ENCODE measurements around the gene RASD1.
A peak's percentile ranks its signal among the peaks of the same experiment; 100 is the strongest.

The RASD1 gene

DNA sequence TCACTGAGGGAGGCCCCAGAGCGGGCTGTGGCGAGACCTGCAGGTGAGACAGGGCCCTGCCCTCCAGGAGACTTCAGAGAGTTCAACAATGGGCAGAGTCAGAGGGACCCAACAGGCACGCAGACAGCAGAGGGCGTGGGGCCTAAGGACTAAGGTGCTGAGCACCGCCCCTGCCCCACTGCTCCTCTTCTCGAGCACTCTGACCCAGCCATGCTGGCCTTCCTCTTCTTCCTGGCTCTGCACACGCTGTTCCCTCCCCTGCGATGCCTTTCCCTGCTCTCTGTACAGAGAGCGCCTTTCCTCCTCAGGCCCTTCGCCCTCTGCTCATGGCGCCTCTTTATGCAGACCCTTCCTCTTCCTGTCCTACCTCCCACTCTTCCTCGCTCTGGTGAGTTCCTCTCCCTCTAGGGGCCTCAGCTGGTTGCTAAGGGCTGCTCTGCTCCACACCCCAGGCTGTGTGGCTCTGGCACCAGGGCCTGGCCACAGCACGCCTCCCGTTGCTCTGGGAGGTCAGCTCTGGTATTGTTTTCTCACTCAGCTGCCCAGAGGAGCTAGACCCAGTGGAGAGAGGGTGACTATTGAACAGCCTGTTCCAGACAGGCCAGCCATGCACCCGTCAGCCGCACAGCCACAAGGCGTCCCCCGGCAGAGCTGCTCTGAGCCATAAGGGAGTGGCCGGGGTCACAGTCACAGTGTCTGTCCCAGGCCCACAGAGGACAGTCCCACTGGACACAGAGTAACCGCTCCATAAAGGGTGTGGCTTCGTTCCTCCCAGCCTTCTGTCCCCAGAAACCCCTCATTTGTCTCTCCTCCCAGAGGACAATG, 13.6 kb upstream of the RASD1 start:
- no peak for DNase-seq

GRCh38 chr17:17508646-17509591, 12.7 kb upstream of the RASD1 start:
- DNase-seq = no peak

DNA sequence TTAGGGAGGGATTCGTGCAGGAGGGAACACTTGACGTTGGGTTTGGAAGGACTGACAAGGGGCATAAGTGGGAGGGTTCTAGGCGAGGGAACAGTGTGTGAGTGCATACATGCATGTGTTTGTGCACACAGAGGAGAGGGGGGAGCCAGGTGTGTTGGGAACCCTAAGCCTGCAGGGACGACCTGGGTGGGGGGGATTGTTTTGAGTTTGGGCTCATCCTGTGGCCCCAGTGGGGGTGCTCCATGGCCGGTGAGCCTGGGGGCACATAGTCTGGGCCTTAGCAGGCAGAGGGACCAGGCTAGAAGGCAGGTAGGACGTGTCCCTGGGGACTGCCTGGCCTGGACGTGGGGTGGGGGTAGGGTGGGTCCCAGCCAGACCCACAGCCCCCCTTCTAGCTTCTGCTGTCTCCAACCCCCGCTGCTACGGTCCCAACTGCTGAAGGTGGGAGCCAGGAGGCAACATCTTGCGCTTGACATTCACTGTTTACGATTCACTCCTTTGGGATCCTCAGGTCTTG, 11.9 kb upstream of the RASD1 start:
- no peak for DNase-seq

GRCh38 chr17:17507465-17508011, 11.3 kb upstream of the RASD1 start:
- DNase-seq = no peak

GRCh38 chr17:17506893-17507464, 10.8 kb upstream of the RASD1 start:
- DNase-seq = peak; percentile 37

GRCh38 chr17:17506181-17506741, 10.1 kb upstream of the RASD1 start:
- no peak for DNase-seq

GRCh38 chr17:17505610-17506171, 9.5 kb upstream of the RASD1 start:
- no peak for DNase-seq

DNA sequence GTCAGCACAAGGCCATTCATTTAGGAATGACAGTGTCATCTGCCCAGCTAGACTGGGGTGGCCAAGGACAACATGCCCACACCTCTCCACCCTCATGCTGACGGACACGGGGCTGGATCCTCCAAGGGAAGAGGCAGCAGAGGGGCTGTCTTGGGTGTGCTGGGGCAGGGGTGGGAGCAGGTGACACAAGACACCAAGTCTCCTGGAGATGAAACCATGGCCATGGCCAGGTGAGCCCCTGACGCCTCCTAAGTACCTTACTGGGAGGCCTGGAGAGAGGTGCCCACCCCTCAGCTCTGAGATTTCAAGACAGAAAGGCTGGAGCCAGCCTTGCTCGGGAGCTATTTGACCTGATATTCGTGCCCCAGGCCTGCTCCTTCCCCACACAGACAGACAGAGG, 9.0 kb upstream of the RASD1 start:
- no peak for DNase-seq

- no peak for DNase-seq
These were observed 8.3 kb upstream of the RASD1 start for GRCh38 chr17:17504341-17505140.

DNA sequence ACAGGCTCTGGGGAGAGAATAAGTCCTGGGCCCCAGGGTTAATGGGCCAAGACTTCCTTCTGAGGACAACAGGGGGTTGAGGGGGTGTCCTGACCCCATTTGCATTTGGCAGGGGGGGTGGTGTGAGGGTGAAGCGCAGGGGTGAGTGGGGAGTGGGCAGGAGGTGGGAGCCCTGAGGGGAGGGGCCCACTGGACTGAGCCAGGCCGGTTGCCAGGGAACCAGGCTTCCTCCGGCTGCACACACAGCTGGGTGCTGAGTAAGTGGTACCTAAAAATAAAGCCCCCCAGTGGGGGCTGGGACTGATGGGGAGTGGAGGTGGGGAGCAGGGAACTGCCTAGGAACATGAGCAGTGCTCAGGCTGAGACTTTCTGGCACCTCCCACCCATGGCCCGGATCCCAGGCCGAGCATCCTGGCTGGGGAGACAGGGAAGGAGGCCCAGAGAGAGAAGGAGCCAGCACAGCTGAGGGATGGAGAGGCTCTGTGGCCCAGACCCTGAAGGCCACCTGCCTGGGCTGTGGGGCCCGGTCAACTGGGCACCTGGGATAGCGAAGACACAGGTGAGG, 7.5 kb upstream of the RASD1 start:
- peak; percentile 19 for DNase-seq

- no peak for DNase-seq
These were observed 6.8 kb upstream of the RASD1 start for GRCh38 chr17:17502741-17503565.

- no peak for DNase-seq
These were observed 4.9 kb upstream of the RASD1 start for GRCh38 chr17:17500999-17501605.

DNA sequence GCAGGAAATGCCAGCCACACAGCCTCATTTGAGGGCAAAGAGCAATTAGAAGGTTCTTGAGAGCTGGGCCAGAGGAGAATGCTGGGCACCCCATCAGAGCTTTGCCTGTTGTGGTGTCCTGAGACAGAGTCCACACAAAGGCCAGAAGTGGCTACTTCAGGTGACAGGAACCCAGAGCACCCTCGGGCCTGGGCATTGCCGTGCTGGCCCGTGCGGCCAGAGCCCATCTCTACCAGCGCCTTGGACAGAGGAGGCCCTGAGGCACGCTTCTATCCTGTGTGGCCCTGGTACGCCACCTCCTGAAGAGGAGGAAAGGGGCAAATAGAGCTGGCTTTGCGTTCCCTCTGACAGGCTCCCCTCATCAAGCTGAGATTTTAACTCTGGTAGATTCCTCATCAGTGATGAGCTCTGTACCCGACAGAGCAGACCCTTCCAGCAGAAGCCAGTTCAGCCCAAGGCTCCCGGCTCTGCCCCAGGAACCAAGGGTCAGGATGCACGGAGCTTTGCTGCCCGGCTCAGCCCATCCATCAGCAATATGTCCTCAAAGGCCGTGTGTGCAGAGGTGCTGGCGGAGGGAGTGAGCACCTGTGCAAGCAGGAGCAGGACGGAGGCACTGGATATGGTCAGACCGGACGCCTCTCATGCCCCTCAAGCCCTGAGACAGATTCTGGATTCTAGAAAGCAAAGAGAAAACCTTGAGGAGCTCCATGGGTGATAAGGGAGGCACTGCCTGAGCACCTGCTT, 3.4 kb upstream of the RASD1 start:
- DNase-seq = no peak

DNA sequence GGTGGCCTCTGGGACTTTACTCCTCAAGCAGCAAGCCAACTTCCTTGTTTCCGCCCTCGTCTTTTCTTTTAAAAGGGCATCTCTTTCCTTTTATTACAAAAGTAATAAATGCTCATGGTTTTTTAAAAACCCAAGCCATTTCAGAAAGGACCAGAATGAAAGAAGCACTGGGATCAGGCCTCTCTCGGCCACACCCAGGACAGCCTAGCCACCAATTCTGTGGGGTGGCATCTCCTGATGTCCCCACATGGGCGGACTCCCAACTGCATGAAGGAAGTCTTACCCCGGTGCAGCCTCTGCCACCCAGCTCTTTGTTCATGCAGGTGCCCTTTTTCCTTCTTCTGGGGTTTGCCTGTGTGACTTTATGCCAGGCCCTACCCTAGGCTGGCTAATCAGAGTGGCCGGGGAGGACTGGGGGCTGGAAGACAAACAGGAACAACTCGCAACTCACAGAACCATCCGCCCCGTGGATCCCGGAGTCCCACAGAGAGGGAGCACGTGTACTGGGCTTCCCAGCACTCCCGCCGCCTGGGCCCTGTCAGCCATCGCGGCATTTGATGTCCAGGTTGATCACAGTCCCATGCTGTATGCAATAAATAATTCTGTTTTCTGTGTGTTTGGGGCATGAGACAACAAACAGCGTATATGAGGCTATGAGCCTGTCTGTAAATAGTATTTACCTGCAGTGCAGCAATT, 2.6 kb upstream of the RASD1 start:
- no peak for DNase-seq

- no peak for DNase-seq
These were observed 1.8 kb upstream of the RASD1 start for GRCh38 chr17:17497845-17498520.

- no peak for DNase-seq
These were observed 1.1 kb upstream of the RASD1 start for GRCh38 chr17:17497065-17497844.
